ENCODE measurements around the gene CLEC18C. TPM values are rescaled to one million over a fixed set of nuclear protein-coding genes. Genes with fewer than 3 reads are reported as not detected.
"Not testable (repeated sequence)": the region's sequence is repeated elsewhere in the genome, so short reads cannot be mapped to it uniquely, and the experiment has no call there.

CLEC18C gene
- total RNA-seq, 1 donor from 2014 or later = not detected

DNA sequence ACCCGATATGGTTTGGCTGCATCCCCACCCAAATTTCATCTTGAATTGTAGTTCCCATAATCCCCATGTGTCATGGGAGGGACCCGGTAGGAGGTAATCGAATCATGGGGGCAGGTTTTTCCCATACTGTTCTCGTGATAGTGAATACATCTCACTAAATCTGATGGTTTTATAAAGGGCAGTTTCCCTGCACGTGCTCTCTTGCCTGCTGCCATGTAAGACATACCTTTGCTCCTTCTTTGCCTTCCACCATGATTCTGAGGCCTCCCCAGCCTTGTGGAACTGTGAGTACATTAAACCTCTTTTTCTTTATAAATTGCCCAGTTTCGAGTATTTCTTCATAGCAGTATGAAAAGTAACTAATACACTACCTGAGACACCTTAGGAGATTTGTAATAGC is 32.8 kb downstream of the CLEC18C start:
- H3K9me3 Mint-ChIP-seq; DNase-seq; H3K4me1 Mint-ChIP-seq; H3K27me3 Mint-ChIP-seq; H3K4me3 Mint-ChIP-seq; intact Hi-C loops (cut with micrococcal nuclease); H3K27ac Mint-ChIP-seq: not testable (repeated sequence)
- H3K36me3 Mint-ChIP-seq (ENCODE audit: low read depth) = peaks cover 19% of the 10 kb centered on the region

DNA sequence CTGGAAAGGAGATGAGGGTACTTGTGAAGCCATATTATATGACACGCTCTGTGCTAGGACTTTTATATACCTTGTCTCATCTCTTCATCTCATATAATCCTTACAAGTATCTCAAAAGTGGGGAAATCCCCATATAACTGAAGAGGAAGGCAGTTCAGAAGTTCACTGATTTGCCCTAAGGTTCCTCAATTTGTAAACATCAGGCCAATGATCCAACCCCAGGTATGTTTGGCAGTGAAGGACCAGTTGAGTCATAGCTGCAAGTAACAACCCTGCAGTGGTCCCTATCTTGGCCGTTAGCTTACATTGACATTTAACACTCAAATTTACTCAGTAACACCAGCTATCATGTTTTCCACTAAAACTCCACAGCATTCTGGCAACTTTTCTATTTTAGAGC is 45.0 kb downstream of the CLEC18C start:
- H3K27me3 Mint-ChIP-seq; intact Hi-C loops (cut with micrococcal nuclease); H3K27ac Mint-ChIP-seq; DNase-seq; H3K4me3 Mint-ChIP-seq; H3K9me3 Mint-ChIP-seq: not testable (repeated sequence)
- peaks cover 11% of the 10 kb centered on the region for H3K4me1 Mint-ChIP-seq
- H3K36me3 Mint-ChIP-seq (ENCODE audit: low read depth) = peaks cover 23% of the 10 kb centered on the region

DNA sequence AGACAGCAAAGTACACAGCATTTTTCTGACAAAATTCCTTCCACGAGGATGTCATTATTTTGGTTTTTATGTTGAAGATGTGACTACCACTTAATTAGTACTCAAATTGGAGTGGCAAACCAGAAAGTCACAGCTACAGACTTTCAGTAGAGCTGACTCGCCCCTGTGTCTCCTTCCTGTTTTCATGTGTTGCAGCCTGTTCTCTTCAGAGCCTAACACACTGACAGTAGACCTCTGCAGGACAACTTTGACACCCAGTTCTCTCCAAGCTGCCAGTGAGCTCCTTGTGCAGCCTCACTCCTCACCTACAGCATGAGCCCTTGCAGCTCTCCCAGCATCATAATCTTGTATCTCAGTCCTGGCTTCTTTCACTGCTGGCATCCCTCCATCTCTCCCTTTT is 49.0 kb downstream of the CLEC18C start:
- Mint-ChIP-seq H3K36me3 (ENCODE audit: low read depth) (peaks cover 26% of the 10 kb centered on the region), H3K27ac (peak overlapping the region; percentile 64)
- H3K9me3 Mint-ChIP-seq = not testable (repeated sequence)

DNA sequence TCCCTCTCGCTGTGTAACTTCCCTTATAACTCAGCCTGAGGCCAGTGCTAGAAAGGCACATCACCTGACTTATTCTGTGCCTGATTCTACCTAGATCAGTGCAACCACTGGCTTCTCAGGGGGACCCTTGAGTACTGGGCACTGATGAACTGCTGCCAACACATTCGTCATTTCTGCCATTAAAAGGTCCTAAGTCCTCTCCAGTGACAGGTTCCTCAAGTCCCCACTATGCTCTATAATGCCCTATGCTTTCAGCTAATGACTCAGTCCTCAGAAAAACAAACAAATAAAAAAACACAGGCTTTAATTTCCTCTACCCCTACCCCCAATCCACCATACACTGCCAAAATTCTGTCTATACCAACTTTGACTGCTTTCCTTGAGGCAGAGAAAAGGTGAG is 49.6 kb downstream of the CLEC18C start:
- H3K27me3 Mint-ChIP-seq; DNase-seq; intact Hi-C loops (cut with micrococcal nuclease); H3K9me3 Mint-ChIP-seq; H3K4me3 Mint-ChIP-seq: not testable (repeated sequence)
- H3K4me1 Mint-ChIP-seq = peaks cover 14% of the 10 kb centered on the region
- peak overlapping the region; percentile 71 for H3K27ac Mint-ChIP-seq
- H3K36me3 Mint-ChIP-seq (ENCODE audit: low read depth) = peaks cover 28% of the 10 kb centered on the region

More for the DNA sequence above, 49.0 kb downstream of the CLEC18C start:
- H3K27me3 Mint-ChIP-seq; intact Hi-C loops (cut with micrococcal nuclease); H3K4me3 Mint-ChIP-seq: not testable (repeated sequence)
- DNase-seq = peak; percentile 61
- H3K4me1 Mint-ChIP-seq = peaks cover 14% of the 10 kb centered on the region

DNA sequence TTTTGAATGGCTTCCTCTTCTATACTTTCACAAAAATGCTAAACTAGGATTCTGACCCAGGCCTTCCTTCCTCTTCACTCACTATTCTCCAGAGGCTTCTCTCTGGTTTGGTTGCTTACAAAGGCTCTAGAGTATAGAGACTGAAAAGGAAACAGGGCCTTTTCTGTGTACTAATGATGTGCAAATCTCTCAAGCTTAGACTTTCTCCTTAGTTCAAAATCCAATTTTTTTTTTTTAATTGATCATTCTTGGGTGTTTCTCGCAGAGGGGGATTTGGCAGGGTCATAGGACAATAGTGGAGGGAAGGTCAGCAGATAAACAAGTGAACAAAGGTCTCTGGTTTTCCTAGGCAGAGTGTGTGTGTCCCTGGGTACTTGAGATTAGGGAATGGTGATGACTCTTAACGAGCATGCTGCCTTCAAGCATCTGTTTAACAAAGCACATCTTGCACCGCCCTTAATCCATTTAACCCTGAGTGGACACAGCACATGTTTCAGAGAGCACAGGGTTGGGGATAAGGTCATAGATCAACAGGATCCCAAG is 50.5 kb downstream of the CLEC18C start:
- H3K4me3 Mint-ChIP-seq; DNase-seq; H3K27me3 Mint-ChIP-seq; H3K9me3 Mint-ChIP-seq; intact Hi-C loops (cut with micrococcal nuclease); H3K27ac Mint-ChIP-seq: not testable (repeated sequence)
- Mint-ChIP-seq H3K36me3 (ENCODE audit: low read depth) (peaks cover 29% of the 10 kb centered on the region), H3K4me1 (peaks cover 14% of the 10 kb centered on the region)

DNA sequence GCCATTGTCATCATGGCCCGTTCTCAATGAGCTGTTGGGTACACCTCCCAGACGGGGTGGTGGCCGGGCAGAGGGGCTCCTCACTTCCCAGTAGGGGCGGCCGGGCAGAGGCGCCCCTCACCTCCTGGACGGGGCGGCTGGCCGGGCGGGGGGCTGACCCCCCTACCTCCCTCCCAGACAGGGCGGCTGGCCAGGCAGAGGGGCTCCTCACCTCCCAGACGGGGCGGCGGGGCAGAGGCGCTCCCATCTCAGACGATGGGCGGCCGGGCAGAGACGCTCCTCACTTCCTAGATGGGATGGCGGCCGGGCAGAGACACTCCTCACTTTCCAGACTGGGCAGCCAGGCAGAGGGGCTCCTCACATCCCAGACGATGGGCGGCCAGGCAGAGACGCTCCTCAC is 51.1 kb downstream of the CLEC18C start:
- peaks cover 14% of the 10 kb centered on the region for H3K4me1 Mint-ChIP-seq
- H3K27me3 Mint-ChIP-seq; DNase-seq; intact Hi-C loops (cut with micrococcal nuclease); H3K9me3 Mint-ChIP-seq; H3K4me3 Mint-ChIP-seq; H3K27ac Mint-ChIP-seq: not testable (repeated sequence)
- peaks cover 26% of the 10 kb centered on the region for H3K36me3 Mint-ChIP-seq (ENCODE audit: low read depth)

DNA sequence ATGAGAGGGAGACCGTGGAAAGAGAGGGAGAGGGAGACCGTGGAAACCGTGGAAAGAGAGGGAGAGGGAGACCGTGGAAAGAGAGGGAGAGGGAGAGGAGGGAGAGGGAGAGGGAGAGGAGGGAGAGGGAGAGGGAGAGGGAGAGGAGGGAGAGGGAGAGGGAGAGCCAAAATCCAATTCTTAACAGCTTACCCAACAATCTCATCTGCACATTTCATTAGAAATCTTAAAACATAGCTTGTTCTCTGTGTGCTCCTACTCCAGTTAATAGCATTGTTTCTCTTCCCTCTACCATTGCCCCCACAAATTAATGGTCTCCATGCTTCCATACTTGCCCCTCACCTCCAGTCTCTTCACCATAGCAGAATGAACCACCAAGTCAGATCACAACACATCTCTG is 51.8 kb downstream of the CLEC18C start:
- intact Hi-C loops (cut with micrococcal nuclease); H3K4me3 Mint-ChIP-seq; DNase-seq; H3K27ac Mint-ChIP-seq; H3K27me3 Mint-ChIP-seq; H3K9me3 Mint-ChIP-seq: not testable (repeated sequence)
- Mint-ChIP-seq H3K36me3 (ENCODE audit: low read depth) (peaks cover 23% of the 10 kb centered on the region), H3K4me1 (peaks cover 14% of the 10 kb centered on the region)

DNA sequence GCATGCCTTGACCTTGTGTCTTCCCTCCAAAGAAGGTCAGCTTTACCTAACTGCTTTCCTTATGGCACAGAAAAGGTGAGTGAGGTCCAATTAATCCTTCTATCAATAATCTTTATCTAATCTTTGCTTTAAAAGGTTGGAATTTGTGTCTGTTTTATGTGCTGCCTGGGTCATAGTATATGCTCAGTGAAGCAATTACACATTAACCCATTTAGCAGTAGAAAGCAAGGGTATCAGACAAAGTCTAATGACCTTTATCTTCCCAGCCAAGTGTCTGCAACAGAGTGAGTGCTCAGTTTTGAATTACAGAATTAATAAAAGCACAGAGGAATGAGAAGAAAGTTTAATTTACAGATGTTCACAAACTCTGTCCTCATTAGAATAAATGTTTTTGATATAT is 52.4 kb downstream of the CLEC18C start:
- DNase-seq; H3K4me3 Mint-ChIP-seq; intact Hi-C loops (cut with micrococcal nuclease); H3K9me3 Mint-ChIP-seq; H3K27ac Mint-ChIP-seq; H3K27me3 Mint-ChIP-seq: not testable (repeated sequence)
- H3K36me3 Mint-ChIP-seq (ENCODE audit: low read depth) = peaks cover 22% of the 10 kb centered on the region
- H3K4me1 Mint-ChIP-seq = peaks cover 14% of the 10 kb centered on the region

DNA sequence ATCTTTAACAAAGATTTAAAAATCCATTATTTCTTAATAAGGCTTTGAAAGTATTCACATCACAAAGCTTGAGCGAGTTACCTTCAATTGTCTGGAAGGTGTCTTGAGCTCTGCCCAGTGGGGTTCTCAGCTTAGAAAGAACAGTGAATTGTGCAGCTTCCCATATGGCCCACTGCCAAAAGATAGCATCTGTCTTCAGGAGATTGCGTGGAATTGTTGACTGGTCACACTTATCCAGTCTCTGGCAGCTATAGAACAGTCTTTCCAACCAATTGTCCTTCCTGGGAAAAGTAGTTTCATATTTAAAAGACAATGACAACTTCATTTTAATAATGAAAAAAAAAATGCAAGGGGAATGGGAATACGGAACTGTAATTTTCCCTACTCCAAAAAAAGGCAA is 58.2 kb downstream of the CLEC18C start:
- H3K9me3 Mint-ChIP-seq; DNase-seq; H3K4me3 Mint-ChIP-seq; H3K27ac Mint-ChIP-seq; intact Hi-C loops (cut with micrococcal nuclease); H3K4me1 Mint-ChIP-seq; H3K27me3 Mint-ChIP-seq: not testable (repeated sequence)
- peaks cover 19% of the 10 kb centered on the region for H3K36me3 Mint-ChIP-seq (ENCODE audit: low read depth)

Other genes with a start within 250 kb of the CLEC18C start
- gene CLEC18A, start 222.5 kb upstream of the CLEC18C start, total RNA-seq = 0.26 and 0.51 TPM in 2 replicates
- 39.8 and 41.7 TPM in 2 replicates for gene PDPR, start 59.5 kb upstream of the CLEC18C start, total RNA-seq
- gene EXOSC6, start 78.2 kb downstream of the CLEC18C start, total RNA-seq = 38.0 and 39.2 TPM in 2 replicates
- 115 and 117 TPM in 2 replicates for gene AARS1, start 115.7 kb downstream of the CLEC18C start, total RNA-seq
- gene DDX19B, start 125.4 kb downstream of the CLEC18C start, total RNA-seq = 29.4 and 30.4 TPM in 2 replicates
- gene DDX19A, start 173.1 kb downstream of the CLEC18C start, total RNA-seq = 73.0 and 73.3 TPM in 2 replicates